ENCODE data around the gene KRTAP4-7. TPM values are rescaled to one million over a fixed set of nuclear protein-coding genes. Genes with fewer than 3 reads are reported as not detected.
"Not testable (repeated sequence)": the region's sequence is repeated elsewhere in the genome, so short reads cannot be mapped to it uniquely, and the experiment has no call there.

Gene KRTAP4-7
- total and polyA plus RNA-seq, 12 donors = not detected

DNA sequence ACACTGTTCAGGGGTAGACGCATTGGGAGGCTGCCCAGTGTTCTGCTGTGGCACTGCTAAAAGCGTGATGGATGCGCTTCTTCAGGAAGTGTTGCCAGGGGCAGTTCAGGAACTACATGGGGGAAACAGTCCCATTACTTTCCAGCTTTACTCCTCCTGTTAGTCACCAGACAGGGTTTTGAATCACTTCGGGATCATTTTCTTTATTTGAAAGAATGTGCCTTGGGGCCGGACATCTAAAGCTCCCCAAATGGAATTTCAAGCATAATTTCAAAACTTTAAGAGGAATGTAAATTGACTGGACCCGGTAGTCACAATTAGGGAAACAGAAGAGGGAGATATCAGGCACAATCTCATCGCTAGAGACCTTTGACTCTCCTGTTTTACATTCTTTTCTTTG lies 35.5 kb upstream of the KRTAP4-7 start:
- TF ChIP-seq, protein P1, sequence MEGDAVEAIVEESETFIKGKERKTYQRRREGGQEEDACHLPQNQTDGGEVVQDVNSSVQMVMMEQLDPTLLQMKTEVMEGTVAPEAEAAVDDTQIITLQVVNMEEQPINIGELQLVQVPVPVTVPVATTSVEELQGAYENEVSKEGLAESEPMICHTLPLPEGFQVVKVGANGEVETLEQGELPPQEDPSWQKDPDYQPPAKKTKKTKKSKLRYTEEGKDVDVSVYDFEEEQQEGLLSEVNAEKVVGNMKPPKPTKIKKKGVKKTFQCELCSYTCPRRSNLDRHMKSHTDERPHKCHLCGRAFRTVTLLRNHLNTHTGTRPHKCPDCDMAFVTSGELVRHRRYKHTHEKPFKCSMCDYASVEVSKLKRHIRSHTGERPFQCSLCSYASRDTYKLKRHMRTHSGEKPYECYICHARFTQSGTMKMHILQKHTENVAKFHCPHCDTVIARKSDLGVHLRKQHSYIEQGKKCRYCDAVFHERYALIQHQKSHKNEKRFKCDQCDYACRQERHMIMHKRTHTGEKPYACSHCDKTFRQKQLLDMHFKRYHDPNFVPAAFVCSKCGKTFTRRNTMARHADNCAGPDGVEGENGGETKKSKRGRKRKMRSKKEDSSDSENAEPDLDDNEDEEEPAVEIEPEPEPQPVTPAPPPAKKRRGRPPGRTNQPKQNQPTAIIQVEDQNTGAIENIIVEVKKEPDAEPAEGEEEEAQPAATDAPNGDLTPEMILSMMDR (IDR thresholded peaks at IDR 0.05) = no peak
- TF ChIP-seq POLR2A (IDR thresholded peaks at IDR 0.05) = no peak
- H3K4me3 ChIP-seq = no peak overlapping the region
- no peaks in the 10 kb centered on the region for H3K27me3 ChIP-seq
- DNase-seq = no peak
- intact Hi-C loops (cut with DNase I) = no loop called here
- H3K36me3 ChIP-seq (replicated peaks in 1 of 2) = no peaks in the 10 kb centered on the region
- H3K9me3 ChIP-seq (replicated peaks in 1 of 3) = no peaks in the 10 kb centered on the region
- 70 to 81% (median 77%) methylated on average over 7 of the region's 7 CpGs for WGBS, 4 donors
- H3K27ac ChIP-seq = no peak overlapping the region
- H3K4me1 ChIP-seq (replicated peaks in 1 of 2) = no peaks in the 10 kb centered on the region

DNA sequence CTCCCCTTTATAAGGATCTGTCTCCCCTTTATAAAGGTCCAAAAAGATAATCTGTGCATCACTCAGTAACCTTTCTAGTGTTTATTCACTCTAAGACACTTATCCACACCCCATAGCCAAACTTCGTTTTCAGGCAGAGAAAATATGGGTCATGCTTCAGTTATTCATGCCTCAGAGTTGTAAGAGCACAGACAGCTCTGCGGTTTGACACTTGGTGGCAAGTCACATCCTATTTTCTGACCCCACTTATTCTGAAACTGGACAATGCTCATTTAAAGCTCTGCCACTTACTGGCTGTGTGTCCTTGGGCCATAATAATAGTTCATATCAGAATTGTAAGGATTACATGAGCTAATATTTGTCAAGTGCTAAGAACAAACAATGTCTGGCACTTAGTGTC lies 34.8 kb upstream of the KRTAP4-7 start:
- 29 to 36% (median 33%) methylated on average over 2 of the region's 2 CpGs for WGBS, 4 donors
- intact Hi-C loops (cut with DNase I) = no loop called here
- Histone ChIP-seq H3K4me3 (no peak overlapping the region), H3K9me3 (replicated peaks in 1 of 3) (no peaks in the 10 kb centered on the region), H3K27ac (no peak overlapping the region), H3K27me3 (no peaks in the 10 kb centered on the region), H3K4me1 (replicated peaks in 1 of 2) (no peaks in the 10 kb centered on the region), H3K36me3 (replicated peaks in 1 of 2) (no peaks in the 10 kb centered on the region)
- TF ChIP-seq, protein P1 (IDR thresholded peaks at IDR 0.05) = no peak
- no peak for TF ChIP-seq POLR2A (IDR thresholded peaks at IDR 0.05)
- DNase-seq = no peak

DNA sequence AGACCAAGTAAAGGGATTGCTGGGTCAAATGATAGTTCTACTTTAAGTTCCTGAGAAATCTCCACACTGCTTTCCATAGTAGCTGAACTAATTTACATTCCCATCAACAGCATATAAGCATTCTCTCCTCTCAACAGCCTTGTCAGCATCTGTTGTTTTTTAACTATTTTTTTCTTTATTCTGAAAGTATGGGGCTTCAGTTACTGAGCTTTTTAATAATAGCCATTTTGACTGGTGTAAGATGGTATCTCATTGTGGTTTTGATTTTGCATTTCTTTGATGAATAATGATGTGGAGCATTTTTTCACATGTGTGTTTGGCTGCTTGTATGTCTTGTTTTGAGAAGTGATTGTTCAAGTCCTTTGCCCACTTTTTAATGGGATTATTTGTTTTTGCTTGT lies 31.4 kb upstream of the KRTAP4-7 start:
- H3K4me1 ChIP-seq (replicated peaks in 1 of 2) = no peaks in the 10 kb centered on the region
- H3K36me3 ChIP-seq (replicated peaks in 1 of 2) = no peaks in the 10 kb centered on the region
- TF ChIP-seq POLR2A (IDR thresholded peaks at IDR 0.05) = no peak
- TF ChIP-seq, protein P1 (IDR thresholded peaks at IDR 0.05) = no peak
- H3K9me3 ChIP-seq (replicated peaks in 1 of 3) = no peaks in the 10 kb centered on the region
- no peak for DNase-seq
- no peak overlapping the region for H3K27ac ChIP-seq
- H3K27me3 ChIP-seq = no peaks in the 10 kb centered on the region
- no peak overlapping the region for H3K4me3 ChIP-seq
- intact Hi-C loops (cut with DNase I) = no loop called here

DNA sequence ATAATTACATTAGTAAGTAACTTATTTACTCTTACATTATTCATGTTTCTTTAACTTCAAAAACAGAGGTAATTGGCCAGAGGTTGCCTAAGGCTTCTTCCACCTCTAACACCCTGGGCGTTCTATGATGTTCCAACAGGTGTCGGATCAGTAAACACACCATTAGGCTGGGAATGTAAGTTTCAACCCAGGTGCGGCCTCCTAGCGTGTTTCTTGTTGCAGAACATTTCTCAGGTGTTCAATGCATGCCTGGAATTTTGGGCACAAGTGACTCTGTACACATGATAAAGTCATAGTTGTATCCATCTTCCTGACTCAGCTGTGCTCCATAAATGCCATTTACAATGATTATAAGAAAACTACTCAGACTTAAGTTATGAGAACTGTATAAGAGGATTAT lies 29.9 kb upstream of the KRTAP4-7 start:
- TF ChIP-seq, protein P1 (IDR thresholded peaks at IDR 0.05) = no peak
- no peak for TF ChIP-seq POLR2A (IDR thresholded peaks at IDR 0.05)
- DNase-seq = no peak
- H3K27ac ChIP-seq = no peak overlapping the region
- intact Hi-C loops (cut with DNase I) = no loop called here
- no peaks in the 10 kb centered on the region for H3K4me1 ChIP-seq (replicated peaks in 1 of 2)
- H3K4me3 ChIP-seq = no peak overlapping the region
- H3K27me3 ChIP-seq = no peaks in the 10 kb centered on the region
- H3K36me3 ChIP-seq (replicated peaks in 1 of 2) = no peaks in the 10 kb centered on the region
- 91 to 96% (median 92%) methylated on average over 4 of the region's 4 CpGs for WGBS, 4 donors
- no peaks in the 10 kb centered on the region for H3K9me3 ChIP-seq (replicated peaks in 1 of 3)

DNA sequence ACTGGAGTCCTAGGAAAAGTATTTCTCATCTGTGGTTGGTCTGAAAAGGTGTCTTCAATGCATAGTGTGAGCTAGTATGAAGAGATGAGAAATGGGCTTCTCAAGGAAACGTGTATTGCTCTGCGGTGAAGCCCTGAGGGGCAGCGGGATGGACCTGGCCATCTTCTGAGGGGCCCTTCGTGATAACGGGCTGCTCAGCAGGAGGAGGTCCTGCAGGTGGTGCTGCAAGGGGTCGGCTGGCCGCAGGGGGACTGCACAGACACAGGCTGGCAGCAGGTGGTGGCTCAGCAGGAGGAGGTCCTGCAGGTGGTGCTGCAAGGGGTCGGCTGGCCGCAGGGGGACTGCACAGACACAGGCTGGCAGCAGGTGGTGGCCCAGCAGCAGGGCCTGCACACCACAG lies 29.4 kb upstream of the KRTAP4-7 start:
- H3K36me3 ChIP-seq (replicated peaks in 1 of 2); H3K27ac ChIP-seq; DNase-seq; H3K9me3 ChIP-seq (replicated peaks in 1 of 3); H3K27me3 ChIP-seq; H3K4me1 ChIP-seq (replicated peaks in 1 of 2); intact Hi-C loops (cut with DNase I); H3K4me3 ChIP-seq: not testable (repeated sequence)
- WGBS, 4 donors = 68 to 97% (median 82%) methylated on average over 5 to 9 of the region's 9 CpGs

DNA sequence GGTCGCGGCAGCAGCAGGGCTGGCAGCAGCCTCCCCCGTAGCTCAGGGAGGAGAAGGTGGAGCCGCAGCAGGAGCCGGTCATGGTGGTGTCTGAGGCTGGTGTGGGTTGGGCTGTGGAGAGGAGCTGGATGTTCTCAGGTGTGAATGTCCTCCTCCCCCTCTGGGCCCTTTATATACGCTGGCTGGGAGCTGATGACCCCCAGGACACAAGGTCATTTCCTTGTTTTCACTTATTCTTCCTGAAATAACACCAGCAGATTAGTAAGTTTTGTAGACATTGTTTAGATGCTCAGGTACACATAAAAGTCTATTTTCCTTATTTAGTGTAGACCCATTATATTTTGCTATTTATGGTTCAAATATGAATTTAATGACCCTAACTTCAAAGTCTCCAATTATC lies 28.8 kb upstream of the KRTAP4-7 start, which contains the start of gene KRTAP2-2:
KRTAP2-2 (minus strand) TSS at position 101 of the 400 bp plus-strand sequence; CDS start at position 82, 19 bp downstream.
- H3K27me3 ChIP-seq; H3K4me1 ChIP-seq (replicated peaks in 1 of 2); H3K36me3 ChIP-seq (replicated peaks in 1 of 2); H3K9me3 ChIP-seq (replicated peaks in 1 of 3); H3K27ac ChIP-seq; DNase-seq; intact Hi-C loops (cut with DNase I); H3K4me3 ChIP-seq: not testable (repeated sequence)
- 33 to 58% (median 54%) methylated on average over 1 of the region's 6 CpGs for WGBS, 4 donors

Measured in adrenal gland (tissue), 12 donors.